Right cardiac atrium (tissue), 5 donors: ENCODE results near the gene DEFB124. TPM values are rescaled to one million over a fixed set of nuclear protein-coding genes. Genes with fewer than 3 reads are reported as not detected.

ENCODE experiments used
- polyA plus RNA-seq: library from polyadenylated mRNA; stranded (reverse); fragments of 200-250 nt; gene quantifications from one replicate; pipeline ENCODE4 v1.2.3, GENCODE V29; 2013
- total RNA-seq, 4 donors: library from RNA; stranded (reverse); fragmentation: NEBNext Ultra II Directional; extraction: Animal tissue kit (Norgen Biotek cat#: 25700); gene quantifications; one replicate each; pipeline ENCODE4 v1.2.1, GENCODE V29; 2021
- donor health status: healthy with polysubstance abuse.
- donor health status: DM: no; HTN: yes; CAD: no.
- donor health status: DM: no; HTN: no; CAD: no.
- donor health status: DM: no; HTN: yes; CAD: no; lungs with severe emphysema.
- donor health status: DM: yes; HTN: yes; CAD: no.

The DEFB124 gene
- total and polyA plus RNA-seq, 5 donors, result not detected

Other genes with a start within 250 kb of the DEFB124 start
- gene DEFB115, start 217.5 kb downstream of the DEFB124 start, total RNA-seq, result not detected
- gene DEFB115, start 217.5 kb downstream of the DEFB124 start, polyA plus RNA-seq, result not detected
- not detected for gene DEFB116, start 166.5 kb downstream of the DEFB124 start, total RNA-seq
- not detected for gene DEFB116, start 166.5 kb downstream of the DEFB124 start, polyA plus RNA-seq
- gene DEFB118, start 106.5 kb downstream of the DEFB124 start, total RNA-seq, result not detected
- gene DEFB118, start 106.5 kb downstream of the DEFB124 start, polyA plus RNA-seq, result not detected
- gene DEFB119, start 84.5 kb downstream of the DEFB124 start, total RNA-seq, result not detected
- not detected for gene DEFB119, start 84.5 kb downstream of the DEFB124 start, polyA plus RNA-seq
- gene DEFB121, start 68.9 kb downstream of the DEFB124 start, total RNA-seq, result not detected
- gene DEFB121, start 68.9 kb downstream of the DEFB124 start, polyA plus RNA-seq, result not detected
- gene DEFB123, start 34.5 kb downstream of the DEFB124 start, total RNA-seq, result not detected
- not detected for gene DEFB123, start 34.5 kb downstream of the DEFB124 start, polyA plus RNA-seq
- gene REM1, start 161 bp upstream of the DEFB124 start, total RNA-seq, result 1 to 10 TPM; 1.6 to 2.9 (median 2.5) TPM
- 2.9 TPM for gene REM1, start 161 bp upstream of the DEFB124 start, polyA plus RNA-seq
- 10 to 100 TPM; 40.0 to 80.2 (median 62.1) TPM for gene HM13, start 39.3 kb upstream of the DEFB124 start, total RNA-seq
- 47.8 TPM for gene HM13, start 39.3 kb upstream of the DEFB124 start, polyA plus RNA-seq
- 100 to 1,000 TPM; 122 to 188 (median 134) TPM for gene ID1, start 130.2 kb upstream of the DEFB124 start, total RNA-seq
- gene ID1, start 130.2 kb upstream of the DEFB124 start, polyA plus RNA-seq, result 273 TPM
- gene COX4I2, start 162.8 kb upstream of the DEFB124 start, total RNA-seq, result 10 to 100 TPM in 1 of 4 donors, 1 to 10 TPM in 3; 3.1 to 13.2 (median 9.0) TPM
- 29.5 TPM for gene COX4I2, start 162.8 kb upstream of the DEFB124 start, polyA plus RNA-seq
- 10 to 100 TPM; 39.9 to 56.9 (median 46.1) TPM for gene BCL2L1, start 247.7 kb upstream of the DEFB124 start, total RNA-seq
- gene BCL2L1, start 247.7 kb upstream of the DEFB124 start, polyA plus RNA-seq, result 46.0 TPM